SK-N-SH (cell line): Measurements from ENCODE around the gene ARMH3. TPM values are rescaled to one million over a fixed set of nuclear protein-coding genes. Genes with fewer than 3 reads are reported as not detected.
A peak's percentile ranks its signal among the peaks of the same experiment; 100 is the strongest.

ENCODE experiments used
- CTCF ChIA-PET: fragments of 300-600, 350-600 bp; formaldehyde crosslinking; extraction: SDS; loops from one replicate; lab custom pipeline; 2021; lab: Yijun Ruan, JAX
- POLR2A ChIA-PET: fragments of 350-600 bp; sonication (Branson Sonifier 250); formaldehyde crosslinking; extraction: SDS; loops from one replicate; lab custom pipeline; 2020; ENCODE audit warnings: antibody characterized with exemption, inconsistent platforms; lab: Yijun Ruan, JAX
- DNase-seq: peaks from one replicate; pipeline ENCODE4 v3.0.0; 2012
- H2AFZ ChIP-seq: fragments of 200-600 bp; sonication (generic); 2 replicates; pipeline ENCODE4 v1.8.1; 2016; ENCODE audit warnings: antibody characterized with exemption, mild to moderate bottlenecking, low read depth
- H3F3A ChIP-seq: fragments of 200-600 bp; sonication (generic); replicated peaks from 2 replicates; pipeline ENCODE3; 2016; ENCODE audit warnings: antibody characterized with exemption, mild to moderate bottlenecking; ENCODE audit not compliant: insufficient read depth
- H3K27ac ChIP-seq, 2 experiments: fragments of 200-500 bp in 1 of 2; fragments of 200-600 bp in 1 of 2; sonication (Bioruptor generic) in 1 of 2; sonication (generic), shearing (Covaris generic) in 1 of 2; 2 replicates each; pipeline versions ENCODE4 v1.5.1 to v1.6.1; 2014 to 2016; ENCODE audit warnings: low read depth in 2 of 2, inconsistent platforms in 1 of 2, low read length in 1 of 2, mild to moderate bottlenecking in 1 of 2, mixed read lengths in 1 of 2
- H3K27me3 ChIP-seq: fragments of 200-600 bp; sonication (generic), shearing (Covaris generic); 2 replicates; pipeline ENCODE4 v1.6.1; 2016; ENCODE audit warnings: mixed run types; ENCODE audit not compliant: insufficient read depth
- H3K36me3 ChIP-seq, 2 experiments: fragments of 200-500 bp in 1 of 2; fragments of 200-600 bp in 1 of 2; sonication (Bioruptor generic) in 1 of 2; sonication (generic) in 1 of 2; replicated peaks in 1 of 2; 2 replicates each; pipeline versions ENCODE3 to v1.5.1; 2014 to 2016; ENCODE audit warnings: low read length in 1 of 2, mild to moderate bottlenecking in 1 of 2; ENCODE audit not compliant: insufficient read depth in 2 of 2, control insufficient read depth in 1 of 2
- H3K4me1 ChIP-seq, 2 experiments: fragments of 200-500 bp in 1 of 2; fragments of 200-600 bp in 1 of 2; sonication (Bioruptor generic) in 1 of 2; sonication (generic), shearing (Covaris generic) in 1 of 2; 2 replicates each; pipeline versions ENCODE4 v1.5.1 to v1.6.1; 2014 to 2016; ENCODE audit warnings: low read depth in 1 of 2, low read length in 1 of 2, mixed run types in 1 of 2; ENCODE audit not compliant: insufficient read depth in 2 of 2, control insufficient read depth in 1 of 2
- H3K4me2 ChIP-seq: fragments of 200-600 bp; sonication (generic), shearing (Covaris generic); 2 replicates; pipeline ENCODE4 v1.6.1; 2017; ENCODE audit warnings: mixed run types
- H3K4me3 ChIP-seq, 2 experiments: fragments of 200-500 bp in 1 of 2; fragments of 200-600 bp in 1 of 2; sonication (Bioruptor generic) in 1 of 2; sonication (generic), shearing (Covaris generic) in 1 of 2; 2 replicates each; pipeline versions ENCODE4 v1.5.1 to v1.8.1; 2014 to 2016; ENCODE audit warnings: low read depth in 2 of 2, inconsistent platforms in 1 of 2, low read length in 1 of 2, mild to moderate bottlenecking in 1 of 2, mixed read lengths in 1 of 2, moderate library complexity in 1 of 2
- H3K79me2 ChIP-seq: fragments of 200-600 bp; sonication (generic); 2 replicates; pipeline ENCODE4 v1.8.1; 2017; ENCODE audit warnings: mild to moderate bottlenecking; ENCODE audit not compliant: insufficient read depth
- H3K9ac ChIP-seq: fragments of 200-600 bp; sonication (generic); 2 replicates; pipeline ENCODE4 v1.6.1; 2017; ENCODE audit warnings: mixed run types
- H3K9me2 ChIP-seq: fragments of 200-600 bp; sonication (generic); 2 replicates; pipeline ENCODE4 v1.6.1; 2017; ENCODE audit warnings: mixed run types
- H3K9me3 ChIP-seq: fragments of 200-600 bp; sonication (generic); 2 replicates; pipeline ENCODE4 v1.6.1; 2017; ENCODE audit warnings: mixed run types, mild to moderate bottlenecking, moderate library complexity
- H4K20me1 ChIP-seq: fragments of 200-600 bp; sonication (generic); 2 replicates; pipeline ENCODE4 v1.6.1; 2017; ENCODE audit warnings: mild to moderate bottlenecking, mixed run types; ENCODE audit not compliant: insufficient read depth
- FOSL2 ChIP-seq: IDR thresholded peaks from 2 replicates; pipeline ENCODE4 v1.4.0; 2012; ENCODE audit warnings: low read depth, mild to moderate bottlenecking, moderate library complexity, borderline replicate concordance
- FOXJ3 ChIP-seq: sonication (generic); formaldehyde crosslinking; IDR thresholded peaks from 2 replicates; pipeline ENCODE4 v1.5.1; 2020; ENCODE audit warnings: mild to moderate bottlenecking, missing genetic modification reagents
- GABPA ChIP-seq: IDR thresholded peaks from 2 replicates; pipeline ENCODE4 v1.4.0; 2012; ENCODE audit warnings: low read depth, mild to moderate bottlenecking
- GATA2 ChIP-seq: sonication (generic); formaldehyde crosslinking; IDR thresholded peaks from 2 replicates; pipeline ENCODE4 v1.5.0; 2020; ENCODE audit warnings: mild to moderate bottlenecking, missing genetic modification reagents
- MEF2A ChIP-seq: IDR thresholded peaks from 2 replicates; pipeline ENCODE4 v1.4.0; 2012; ENCODE audit warnings: low read depth, borderline replicate concordance
- POLR2AphosphoS5 ChIP-seq: IDR thresholded peaks from 2 replicates; pipeline ENCODE4 v1.6.1; 2012; ENCODE audit warnings: low read depth, low read length
- RAD21 ChIP-seq: IDR thresholded peaks from 2 replicates; pipeline ENCODE4 v1.6.1; 2012; ENCODE audit warnings: mild to moderate bottlenecking, low read length
- RCOR1 ChIP-seq: fragments of 150-350 bp; IDR thresholded peaks from 2 replicates; pipeline ENCODE4 v1.6.1; 2017; ENCODE audit warnings: antibody characterized with exemption, low read length
- RFX5 ChIP-seq: IDR thresholded peaks from 2 replicates; pipeline ENCODE4 v1.6.1; 2012; ENCODE audit warnings: mild to moderate bottlenecking, improper control_type of control experiment, low read length
- SIN3A ChIP-seq: IDR thresholded peaks from 2 replicates; pipeline ENCODE4 v1.6.1; 2012; ENCODE audit warnings: low read depth, mild to moderate bottlenecking, low read length, moderate library complexity, borderline replicate concordance
- SMC3 ChIP-seq: IDR thresholded peaks from 2 replicates; pipeline ENCODE4 v1.6.1; 2012; ENCODE audit warnings: low read depth, low read length, improper control_type of control experiment
- TAF1 ChIP-seq: IDR thresholded peaks from 2 replicates; pipeline ENCODE4 v1.6.1; 2012; ENCODE audit warnings: low read depth, mild to moderate bottlenecking, low read length, moderate library complexity, borderline replicate concordance
- YY1 ChIP-seq: IDR thresholded peaks from 2 replicates; pipeline ENCODE4 v1.4.0; 2012; ENCODE audit warnings: low read depth, mild to moderate bottlenecking
- WGBS: methylation state at CpG from one replicate; pipeline ENCODE4 v1.1.6; 2017; ENCODE audit warnings: low lambda C conversion rate; 5-methylcytosine and 5-hydroxymethylcytosine counted together
- polyA plus RNA-seq, 3 experiments: library from polyadenylated mRNA; depleted of rRNA; stranded (reverse); fragments of >200 nt; gene quantifications; 2 replicates each; pipeline ENCODE4 v1.2.3, GENCODE V29; 2012
- TF ChIP-seq, protein P1 (sequence below): fragments of 200-600 bp; sonication (generic); IDR thresholded peaks from 2 replicates; pipeline ENCODE4 v1.6.1; 2017; ENCODE audit warnings: antibody characterized with exemption, mild to moderate bottlenecking, moderate library complexity
- TF ChIP-seq, protein P2 (sequence below): IDR thresholded peaks from 2 replicates; pipeline ENCODE4 v1.4.0; 2012; ENCODE audit warnings: low read depth
- TF ChIP-seq, protein P3 (sequence below): IDR thresholded peaks from 2 replicates; pipeline ENCODE4 v1.4.0; 2012; ENCODE audit warnings: low read depth, borderline replicate concordance
- TF ChIP-seq, protein P4 (sequence below): fragments of 150-350 bp; IDR thresholded peaks from 2 replicates; pipeline ENCODE4 v1.6.1; 2017; ENCODE audit warnings: antibody characterized with exemption, low read length, low read depth, borderline replicate concordance

Gene ARMH3
- polyA plus RNA-seq, 1 of the 3 experiments (the other 2 are of a cell fraction): 12.1 TPM

DNA sequence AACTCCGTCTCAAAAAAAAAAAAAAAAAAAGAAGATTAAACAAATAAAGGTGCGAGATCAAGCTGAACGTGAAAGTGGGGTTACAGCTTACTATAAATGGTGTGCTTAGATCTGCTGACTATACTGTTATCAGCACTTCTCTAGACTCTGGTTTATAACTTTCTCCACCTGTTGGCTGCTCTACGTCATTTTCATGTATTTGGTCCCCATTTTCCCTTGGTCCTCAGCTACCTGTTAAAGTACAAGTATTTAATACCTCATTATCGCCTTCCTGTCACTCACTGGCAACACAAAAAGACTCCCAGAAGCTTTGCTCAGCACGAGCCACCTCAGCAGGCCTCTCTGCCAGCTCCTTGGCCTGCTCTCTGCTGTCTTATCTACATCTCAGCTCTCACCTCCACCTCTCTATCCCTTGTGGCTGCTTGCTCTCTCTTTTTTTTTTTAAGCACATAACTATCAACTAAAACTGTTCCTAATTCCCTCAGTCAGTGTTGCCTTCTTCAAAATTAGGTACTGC, 95.0 kb downstream of the ARMH3 start:
- Histone ChIP-seq H3K9ac (no peak overlapping the region), H2AFZ (no peak overlapping the region), H4K20me1 (no peaks in the 10 kb centered on the region), H3K27ac (peak overlapping the region in 1 of 2 experiments; percentile 63; a peak in 1 of 4 replicates), H3K27me3 (no peaks in the 10 kb centered on the region), H3F3A (peaks cover 23% of the 10 kb centered on the region), H3K79me2 (no peaks in the 10 kb centered on the region; the same call in 1 of the 2 replicates), H3K4me2 (no peak overlapping the region), H3K36me3 (peaks cover under 1 to 14% of the 10 kb centered on the region in 2 experiments), H3K9me3 (no peaks in the 10 kb centered on the region), H3K4me1 (peaks cover 5% of the 10 kb centered on the region in 2 experiments; a peak in 1 of 4 replicates), H3K4me3 (no peak overlapping the region), H3K9me2 (no peaks in the 10 kb centered on the region)
- ChIA-PET POLR2A (no interaction called here), CTCF (interaction anchor here (0.9 kb wide), 1 partner anchor 20 kb away, joined by 3 read pairs; no protein-coding TSS in a partner anchor)
- 96% methylated on average over 6 of the region's 6 CpGs for WGBS
- no peak for DNase-seq
- TF ChIP-seq TAF1 (no peak), YY1 (no peak), GABPA (no peak), SMC3 (no peak), FOXJ3 (CRISPR knock-in tag) (no peak), GATA2 (CRISPR knock-in tag) (no peak), SIN3A (no peak), MEF2A (no peak), RAD21 (no peak), RCOR1 (no peak), POLR2AphosphoS5 (no peak), RFX5 (no peak), FOSL2 (no peak)
- TF ChIP-seq, protein P1, sequence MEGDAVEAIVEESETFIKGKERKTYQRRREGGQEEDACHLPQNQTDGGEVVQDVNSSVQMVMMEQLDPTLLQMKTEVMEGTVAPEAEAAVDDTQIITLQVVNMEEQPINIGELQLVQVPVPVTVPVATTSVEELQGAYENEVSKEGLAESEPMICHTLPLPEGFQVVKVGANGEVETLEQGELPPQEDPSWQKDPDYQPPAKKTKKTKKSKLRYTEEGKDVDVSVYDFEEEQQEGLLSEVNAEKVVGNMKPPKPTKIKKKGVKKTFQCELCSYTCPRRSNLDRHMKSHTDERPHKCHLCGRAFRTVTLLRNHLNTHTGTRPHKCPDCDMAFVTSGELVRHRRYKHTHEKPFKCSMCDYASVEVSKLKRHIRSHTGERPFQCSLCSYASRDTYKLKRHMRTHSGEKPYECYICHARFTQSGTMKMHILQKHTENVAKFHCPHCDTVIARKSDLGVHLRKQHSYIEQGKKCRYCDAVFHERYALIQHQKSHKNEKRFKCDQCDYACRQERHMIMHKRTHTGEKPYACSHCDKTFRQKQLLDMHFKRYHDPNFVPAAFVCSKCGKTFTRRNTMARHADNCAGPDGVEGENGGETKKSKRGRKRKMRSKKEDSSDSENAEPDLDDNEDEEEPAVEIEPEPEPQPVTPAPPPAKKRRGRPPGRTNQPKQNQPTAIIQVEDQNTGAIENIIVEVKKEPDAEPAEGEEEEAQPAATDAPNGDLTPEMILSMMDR: no peak
- TF ChIP-seq, protein P2, sequence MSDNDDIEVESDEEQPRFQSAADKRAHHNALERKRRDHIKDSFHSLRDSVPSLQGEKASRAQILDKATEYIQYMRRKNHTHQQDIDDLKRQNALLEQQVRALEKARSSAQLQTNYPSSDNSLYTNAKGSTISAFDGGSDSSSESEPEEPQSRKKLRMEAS: no peak
- TF ChIP-seq, protein P3, sequence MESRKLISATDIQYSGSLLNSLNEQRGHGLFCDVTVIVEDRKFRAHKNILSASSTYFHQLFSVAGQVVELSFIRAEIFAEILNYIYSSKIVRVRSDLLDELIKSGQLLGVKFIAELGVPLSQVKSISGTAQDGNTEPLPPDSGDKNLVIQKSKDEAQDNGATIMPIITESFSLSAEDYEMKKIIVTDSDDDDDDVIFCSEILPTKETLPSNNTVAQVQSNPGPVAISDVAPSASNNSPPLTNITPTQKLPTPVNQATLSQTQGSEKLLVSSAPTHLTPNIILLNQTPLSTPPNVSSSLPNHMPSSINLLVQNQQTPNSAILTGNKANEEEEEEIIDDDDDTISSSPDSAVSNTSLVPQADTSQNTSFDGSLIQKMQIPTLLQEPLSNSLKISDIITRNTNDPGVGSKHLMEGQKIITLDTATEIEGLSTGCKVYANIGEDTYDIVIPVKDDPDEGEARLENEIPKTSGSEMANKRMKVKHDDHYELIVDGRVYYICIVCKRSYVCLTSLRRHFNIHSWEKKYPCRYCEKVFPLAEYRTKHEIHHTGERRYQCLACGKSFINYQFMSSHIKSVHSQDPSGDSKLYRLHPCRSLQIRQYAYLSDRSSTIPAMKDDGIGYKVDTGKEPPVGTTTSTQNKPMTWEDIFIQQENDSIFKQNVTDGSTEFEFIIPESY: no peak
- TF ChIP-seq, protein P4, sequence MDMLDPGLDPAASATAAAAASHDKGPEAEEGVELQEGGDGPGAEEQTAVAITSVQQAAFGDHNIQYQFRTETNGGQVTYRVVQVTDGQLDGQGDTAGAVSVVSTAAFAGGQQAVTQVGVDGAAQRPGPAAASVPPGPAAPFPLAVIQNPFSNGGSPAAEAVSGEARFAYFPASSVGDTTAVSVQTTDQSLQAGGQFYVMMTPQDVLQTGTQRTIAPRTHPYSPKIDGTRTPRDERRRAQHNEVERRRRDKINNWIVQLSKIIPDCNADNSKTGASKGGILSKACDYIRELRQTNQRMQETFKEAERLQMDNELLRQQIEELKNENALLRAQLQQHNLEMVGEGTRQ: no peak
